OCI-LY7 (cell line): ENCODE data around the gene ABCF1.

Experiments used
- EZH2phosphoT487 ChIP-seq: fragments of 200-600 bp; sonication (generic); IDR thresholded peaks from 2 replicates; pipeline ENCODE4 v1.6.1; 2018; ENCODE audit warnings: low read depth, borderline replicate concordance, mild to moderate bottlenecking, mixed run types, antibody characterized with exemption, low read length, moderate library complexity, mixed read lengths
- TF ChIP-seq, protein P1 (sequence below): fragments of 200-600 bp; sonication (generic); conservative IDR thresholded peaks from 2 replicates; pipeline ENCODE4 v1.5.1; 2014; ENCODE audit warnings: mild to moderate bottlenecking, antibody characterized with exemption, low read length, moderate library complexity, mixed read lengths

DNA sequence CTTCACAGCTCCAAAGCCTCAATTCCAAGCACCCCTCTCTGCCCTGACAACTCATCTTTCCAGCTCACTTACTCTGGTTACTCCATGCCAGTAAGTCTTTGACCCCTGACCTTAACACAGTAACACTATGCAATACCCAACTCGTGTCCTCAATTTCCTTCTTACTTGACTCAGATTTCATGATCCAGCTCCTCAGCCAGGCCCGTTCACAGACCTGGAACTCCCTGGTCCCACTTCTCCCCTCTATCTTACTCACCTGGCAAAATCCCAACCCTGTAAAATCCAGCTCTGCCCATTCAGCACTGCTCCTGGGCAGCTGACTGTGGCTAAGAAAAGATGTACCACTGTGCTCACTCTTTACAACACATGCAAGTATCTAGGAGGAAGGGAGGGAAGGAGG is 22.9 kb upstream of the ABCF1 start:
- TF ChIP-seq, protein P1, sequence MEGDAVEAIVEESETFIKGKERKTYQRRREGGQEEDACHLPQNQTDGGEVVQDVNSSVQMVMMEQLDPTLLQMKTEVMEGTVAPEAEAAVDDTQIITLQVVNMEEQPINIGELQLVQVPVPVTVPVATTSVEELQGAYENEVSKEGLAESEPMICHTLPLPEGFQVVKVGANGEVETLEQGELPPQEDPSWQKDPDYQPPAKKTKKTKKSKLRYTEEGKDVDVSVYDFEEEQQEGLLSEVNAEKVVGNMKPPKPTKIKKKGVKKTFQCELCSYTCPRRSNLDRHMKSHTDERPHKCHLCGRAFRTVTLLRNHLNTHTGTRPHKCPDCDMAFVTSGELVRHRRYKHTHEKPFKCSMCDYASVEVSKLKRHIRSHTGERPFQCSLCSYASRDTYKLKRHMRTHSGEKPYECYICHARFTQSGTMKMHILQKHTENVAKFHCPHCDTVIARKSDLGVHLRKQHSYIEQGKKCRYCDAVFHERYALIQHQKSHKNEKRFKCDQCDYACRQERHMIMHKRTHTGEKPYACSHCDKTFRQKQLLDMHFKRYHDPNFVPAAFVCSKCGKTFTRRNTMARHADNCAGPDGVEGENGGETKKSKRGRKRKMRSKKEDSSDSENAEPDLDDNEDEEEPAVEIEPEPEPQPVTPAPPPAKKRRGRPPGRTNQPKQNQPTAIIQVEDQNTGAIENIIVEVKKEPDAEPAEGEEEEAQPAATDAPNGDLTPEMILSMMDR = no peak
- TF ChIP-seq EZH2phosphoT487 = no peak
